Common myeloid progenitor, CD34-positive (primary cell): ENCODE data around the gene PPP1CB.

Experiments used
- CTCF ChIA-PET: fragments of 350-600 bp; sonication (Branson Sonifier 250); formaldehyde crosslinking; loops from one replicate; lab custom pipeline; 2021; ENCODE audit warnings: antibody characterized with exemption; lab: Charles Lee
- POLR2A ChIA-PET: fragments of 350-600 bp; sonication (Branson Sonifier 250); formaldehyde crosslinking; loops from one replicate; lab custom pipeline; 2021; ENCODE audit warnings: antibody characterized with exemption; lab: Charles Lee
- DNase-seq, 3 donors: peaks; one replicate each; pipeline versions ENCODE4 v3.0.0 to v3.0.0-alpha.2; 2013
- H3K27ac ChIP-seq, 2 experiments: 1 replicate in 1 of 2; 2 replicates in 1 of 2; pipeline ENCODE4 v1.7.0; 2013; ENCODE audit warnings: inconsistent platforms in 2 of 2, low read length in 2 of 2, mild to moderate bottlenecking in 2 of 2, low read depth in 1 of 2, moderate library complexity in 1 of 2; ENCODE audit not compliant: severe bottlenecking in 2 of 2, insufficient read depth in 1 of 2, poor library complexity in 1 of 2
- H3K27me3 ChIP-seq, 5 experiments: replicated peaks in 2 of 5; 1 replicate in 3 of 5; 2 replicates in 2 of 5; pipeline versions ENCODE4 v1.6.1 to v1.7.0; 2013; ENCODE audit warnings: low read length in 4 of 5, mild to moderate bottlenecking in 2 of 5, moderate library complexity in 2 of 5, inconsistent platforms in 1 of 5; ENCODE audit not compliant: insufficient read depth in 5 of 5, control insufficient read depth in 4 of 5
- H3K36me3 ChIP-seq, 4 experiments: 1 replicate in 2 of 4; 2 replicates in 2 of 4; pipeline versions ENCODE4 v1.6.1 to v1.7.0; 2013; ENCODE audit warnings: low read length in 3 of 4, control low read depth in 1 of 4, mild to moderate bottlenecking in 1 of 4; ENCODE audit not compliant: control insufficient read depth in 4 of 4, insufficient read depth in 4 of 4
- H3K4me1 ChIP-seq, 4 experiments: 1 replicate in 3 of 4; 2 replicates in 1 of 4; pipeline versions ENCODE4 v1.6.1 to v1.7.1; 2013; ENCODE audit warnings: low read length in 3 of 4, mild to moderate bottlenecking in 3 of 4, control low read depth in 1 of 4, inconsistent platforms in 1 of 4, moderate library complexity in 1 of 4; ENCODE audit not compliant: control insufficient read depth in 4 of 4, insufficient read depth in 4 of 4; ENCODE audit errors: control extremely low read depth in 1 of 4
- H3K4me3 ChIP-seq, 7 experiments: 1 replicate in 4 of 7; 2 replicates in 3 of 7; pipeline versions ENCODE4 v1.5.1 to v1.7.0; 2013; ENCODE audit warnings: mild to moderate bottlenecking in 7 of 7, low read length in 6 of 7, moderate library complexity in 6 of 7, inconsistent platforms in 2 of 7, low read depth in 2 of 7, control low read depth in 1 of 7; ENCODE audit not compliant: insufficient read depth in 4 of 7, control insufficient read depth in 1 of 7; ENCODE audit errors: extremely low read depth in 1 of 7
- H3K9me3 ChIP-seq, 5 experiments: 1 replicate in 4 of 5; 2 replicates in 1 of 5; pipeline versions ENCODE4 v1.6.1 to v1.7.1; 2013; ENCODE audit warnings: low read length in 4 of 5, mild to moderate bottlenecking in 2 of 5, inconsistent platforms in 1 of 5, low read depth in 1 of 5, moderate library complexity in 1 of 5; ENCODE audit not compliant: control insufficient read depth in 4 of 5, insufficient read depth in 2 of 5; ENCODE audit errors: control extremely low read depth in 1 of 5
- WGBS: methylation state at CpG from one replicate; pipeline ENCODE4 v1.1.5; 2013; ENCODE audit not compliant: insufficient coverage; 5-methylcytosine and 5-hydroxymethylcytosine counted together

The PPP1CB gene

GRCh38 chr2:28828382-28828781, 76.8 kb downstream of the PPP1CB start:
- H3K4me3 ChIP-seq = no peak overlapping the region
- POLR2A ChIA-PET = no interaction called here
- H3K4me1 ChIP-seq = peaks cover 0 to 2% (median 0%) of the 10 kb centered on the region in 4 experiments
- no peaks in the 10 kb centered on the region for H3K36me3 ChIP-seq
- no peak overlapping the region for H3K27ac ChIP-seq
- 88% methylated on average over 2 of the region's 2 CpGs for WGBS
- H3K9me3 ChIP-seq = no peaks in the 10 kb centered on the region
- CTCF ChIA-PET = no interaction called here
- peak in 1 of 3 donors; percentile 30 for DNase-seq
- no peaks in the 10 kb centered on the region for H3K27me3 ChIP-seq

- Histone ChIP-seq H3K27ac (no peak overlapping the region), H3K9me3 (peaks cover 0 to 2% (median 0%) of the 10 kb centered on the region in 5 experiments), H3K36me3 (no peaks in the 10 kb centered on the region), H3K4me1 (no peaks in the 10 kb centered on the region), H3K4me3 (no peak overlapping the region), H3K27me3 (no peaks in the 10 kb centered on the region)
- POLR2A ChIA-PET = no interaction called here
- DNase-seq = peak in 2 of 3 donors; percentile 3 to 19
- CTCF ChIA-PET = interaction anchor here (1.1 to 1.4 kb wide), 2 partner anchors 10 to 12 kb away, joined by 4 to 5 read pairs; no protein-coding TSS in a partner anchor
- WGBS = no CpG with 5 or more reads among the region's 2 CpGs
Measured at GRCh38 chr2:28833740-28834470, 82.3 kb downstream of the PPP1CB start.

GRCh38 chr2:28835781-28836180, 84.2 kb downstream of the PPP1CB start:
- no peak for DNase-seq
- Histone ChIP-seq H3K36me3 (no peaks in the 10 kb centered on the region), H3K9me3 (peaks cover 0 to 2% (median 0%) of the 10 kb centered on the region in 5 experiments), H3K4me3 (no peak overlapping the region), H3K4me1 (no peaks in the 10 kb centered on the region), H3K27ac (no peak overlapping the region), H3K27me3 (no peaks in the 10 kb centered on the region)
- WGBS = no CpG with 5 or more reads among the region's 2 CpGs
- CTCF ChIA-PET = interaction anchor here (1.2 to 1.5 kb wide), 4 partner anchors 10 to 123 kb away, joined by 3 to 5 read pairs (median 4); no protein-coding TSS in a partner anchor
- POLR2A ChIA-PET = interaction anchor here (0.5 kb wide), 1 partner anchor 62 kb away, joined by 3 read pairs; no protein-coding TSS in a partner anchor

DNA sequence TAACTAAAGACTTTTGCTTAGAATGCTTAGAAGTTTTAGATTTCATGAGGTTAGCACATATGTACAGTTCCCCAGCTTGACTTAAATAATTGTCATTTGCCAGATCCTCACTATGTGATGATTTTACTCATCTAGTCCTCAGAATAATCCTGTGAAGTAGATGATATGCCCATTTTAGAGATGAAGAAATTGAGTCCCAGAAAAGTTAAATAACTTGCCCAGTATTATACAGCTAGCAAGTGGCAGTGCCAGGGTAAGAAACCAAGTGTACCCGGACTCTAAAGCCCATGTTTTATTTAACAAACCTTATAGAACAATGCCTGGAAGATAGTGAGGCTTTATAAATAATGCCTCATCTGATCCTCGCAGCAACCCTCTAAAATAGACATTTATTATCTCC, 87.3 kb downstream of the PPP1CB start:
- Histone ChIP-seq H3K4me3 (no peak overlapping the region), H3K4me1 (no peaks in the 10 kb centered on the region), H3K27me3 (no peaks in the 10 kb centered on the region), H3K36me3 (no peaks in the 10 kb centered on the region), H3K27ac (no peak overlapping the region), H3K9me3 (peaks cover 0 to 2% (median 0%) of the 10 kb centered on the region in 5 experiments)
- POLR2A ChIA-PET = no interaction called here
- DNase-seq = no peak
- WGBS = 80% methylated on average over 1 of the region's 2 CpGs
- CTCF ChIA-PET = interaction anchor here (1.2 kb wide), 1 partner anchor 18 kb away, joined by 4 read pairs; no protein-coding TSS in a partner anchor

DNA sequence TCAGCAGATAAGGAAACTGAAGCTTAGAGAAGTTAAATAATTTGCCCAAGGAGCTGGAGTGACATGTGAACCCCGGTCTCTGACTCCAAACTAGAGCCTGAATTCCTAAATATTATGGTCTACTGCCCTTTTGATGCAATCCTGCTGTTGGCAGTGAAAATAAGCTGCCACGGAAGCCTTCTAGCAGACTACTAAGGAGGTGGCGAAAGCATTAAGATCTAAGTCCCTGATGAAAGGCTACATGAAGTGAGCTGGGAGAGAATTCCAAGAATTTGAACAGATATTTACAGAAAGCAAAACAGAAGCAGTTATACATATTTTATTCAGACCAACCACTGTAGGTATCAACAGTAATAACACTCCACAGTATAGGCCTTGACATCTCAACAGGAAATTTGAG, 90.4 kb downstream of the PPP1CB start:
- H3K36me3 ChIP-seq = peaks cover 0 to 12% (median 1%) of the 10 kb centered on the region in 4 experiments
- ChIA-PET POLR2A (no interaction called here), CTCF (interaction anchor here (0.8 to 1.7 kb wide), 4 partner anchors 12 to 18 kb away, joined by 3 to 4 read pairs (median 4); no protein-coding TSS in a partner anchor)
- no peaks in the 10 kb centered on the region for H3K9me3 ChIP-seq
- no peaks in the 10 kb centered on the region for H3K27me3 ChIP-seq
- DNase-seq = no peak
- no peak overlapping the region for H3K27ac ChIP-seq
- H3K4me3 ChIP-seq = no peak overlapping the region
- 92% methylated on average over 3 of the region's 3 CpGs for WGBS
- H3K4me1 ChIP-seq = no peaks in the 10 kb centered on the region
